NCI-H748 treated with DMSO at 0.1 percent for 48 hours (cell line): Measurements from ENCODE around the gene FAIM2.

Source experiments
- DNase-seq: peaks from one replicate; lab custom pipeline; 2025; lab: John Stamatoyannopoulos, UW

The FAIM2 gene

DNA sequence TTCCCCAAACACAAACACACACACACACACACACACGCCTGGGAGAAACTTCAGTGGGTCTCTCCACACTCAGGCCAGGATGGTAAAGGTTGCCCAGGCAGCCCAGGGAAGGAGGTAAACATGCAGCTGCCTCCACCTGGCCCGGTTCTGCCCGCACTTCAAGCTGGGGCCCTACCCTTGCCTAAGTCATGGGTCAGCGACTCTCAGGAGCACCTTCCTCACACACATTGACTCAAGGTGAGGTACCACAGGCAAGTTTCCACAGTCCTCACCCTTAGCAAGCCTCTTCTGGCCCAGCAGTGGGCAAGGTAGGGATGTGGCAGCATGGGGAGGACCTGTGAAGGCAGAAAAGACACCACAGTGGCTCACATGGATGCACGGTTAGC lies 14.1 kb upstream of the FAIM2 start:
- no peak for DNase-seq

- DNase-seq = no peak
Observed at GRCh38 chr12:49917166-49917787, 13.6 kb upstream of the FAIM2 start.

- DNase-seq = no peak
Observed at GRCh38 chr12:49916129-49916919, 12.6 kb upstream of the FAIM2 start.

GRCh38 chr12:49912345-49913255 lies 8.9 kb upstream of the FAIM2 start:
- no peak for DNase-seq

DNA sequence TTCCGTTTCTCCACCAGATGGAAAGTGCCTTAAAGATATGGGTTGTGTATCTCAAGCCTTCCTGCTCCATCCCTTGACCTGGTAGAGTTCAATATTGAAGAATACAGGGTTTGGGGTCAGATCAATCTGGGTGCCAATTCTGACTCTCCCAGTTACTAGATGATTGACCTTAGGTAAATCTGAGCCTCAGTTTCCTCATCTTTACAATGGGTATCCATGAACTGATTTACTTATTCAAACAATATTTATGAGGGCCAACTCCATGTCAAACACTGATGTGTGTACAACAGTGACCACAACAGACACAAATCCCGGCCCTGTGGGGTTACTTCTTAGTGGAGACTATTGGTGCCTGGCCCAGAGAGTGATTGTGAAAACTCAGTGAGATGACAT lies 7.5 kb upstream of the FAIM2 start:
- DNase-seq = no peak

- no peak for DNase-seq
Observed at GRCh38 chr12:49910331-49911212, 6.9 kb upstream of the FAIM2 start.

DNA sequence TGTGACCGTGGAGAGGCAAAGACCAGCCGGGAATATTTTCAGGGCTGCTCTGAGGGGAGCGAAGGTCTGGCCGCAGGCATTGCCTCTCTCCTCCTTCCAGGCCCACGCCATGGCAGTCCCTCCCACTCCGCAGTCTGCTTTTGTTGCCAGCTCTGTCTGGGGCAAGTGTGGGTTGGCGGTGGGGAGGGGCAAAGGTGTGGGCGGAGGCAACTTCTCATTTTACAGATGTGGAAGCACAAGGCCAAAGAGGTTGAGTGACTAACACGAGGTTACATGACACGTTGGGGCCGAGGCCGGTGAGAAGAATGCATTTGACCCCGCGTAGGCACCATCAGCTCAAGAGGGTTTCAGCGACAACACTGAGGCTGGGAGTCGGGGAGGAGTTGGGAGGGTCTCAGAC lies 6.1 kb upstream of the FAIM2 start:
- DNase-seq = no peak

DNA sequence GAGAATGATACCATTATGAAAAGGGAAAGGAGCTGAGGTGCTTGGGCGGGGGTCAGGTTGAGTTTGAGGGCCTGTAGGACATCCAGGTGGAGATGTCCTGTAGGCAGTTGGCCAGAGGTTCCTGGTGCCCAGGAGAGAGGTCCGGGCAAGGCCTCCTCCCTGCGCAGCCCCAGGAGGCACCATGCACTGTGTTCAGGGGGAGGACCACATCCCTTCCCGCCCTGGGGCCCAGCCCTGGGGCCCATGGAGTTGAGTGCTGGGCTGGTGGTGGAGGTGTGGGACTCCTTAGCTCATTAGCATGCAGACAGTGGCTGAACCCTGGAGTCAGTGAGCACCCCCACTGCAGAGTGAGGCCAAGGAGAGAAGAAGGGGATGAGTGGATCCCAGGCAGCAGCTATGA lies 5.7 kb upstream of the FAIM2 start:
- DNase-seq = no peak

DNA sequence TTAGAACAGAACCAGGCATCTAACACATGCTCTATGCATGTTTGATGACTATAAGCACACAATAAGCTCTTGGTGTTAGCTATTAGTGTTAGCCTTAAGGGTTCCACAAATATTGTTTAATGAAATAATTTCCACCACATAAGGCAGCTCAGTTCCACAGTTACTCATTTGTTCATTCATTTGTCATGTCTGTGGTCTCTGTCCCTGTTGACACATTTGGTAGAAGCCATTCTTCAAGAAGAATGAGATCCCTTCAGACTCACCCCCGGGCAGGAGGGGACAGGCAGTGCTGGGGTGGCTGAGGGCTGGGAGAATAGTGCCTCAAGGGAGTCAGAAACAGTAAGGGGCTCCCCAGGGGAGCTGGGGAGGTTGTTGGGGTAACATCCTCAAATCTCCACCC lies 3.7 kb upstream of the FAIM2 start:
- no peak for DNase-seq

DNA sequence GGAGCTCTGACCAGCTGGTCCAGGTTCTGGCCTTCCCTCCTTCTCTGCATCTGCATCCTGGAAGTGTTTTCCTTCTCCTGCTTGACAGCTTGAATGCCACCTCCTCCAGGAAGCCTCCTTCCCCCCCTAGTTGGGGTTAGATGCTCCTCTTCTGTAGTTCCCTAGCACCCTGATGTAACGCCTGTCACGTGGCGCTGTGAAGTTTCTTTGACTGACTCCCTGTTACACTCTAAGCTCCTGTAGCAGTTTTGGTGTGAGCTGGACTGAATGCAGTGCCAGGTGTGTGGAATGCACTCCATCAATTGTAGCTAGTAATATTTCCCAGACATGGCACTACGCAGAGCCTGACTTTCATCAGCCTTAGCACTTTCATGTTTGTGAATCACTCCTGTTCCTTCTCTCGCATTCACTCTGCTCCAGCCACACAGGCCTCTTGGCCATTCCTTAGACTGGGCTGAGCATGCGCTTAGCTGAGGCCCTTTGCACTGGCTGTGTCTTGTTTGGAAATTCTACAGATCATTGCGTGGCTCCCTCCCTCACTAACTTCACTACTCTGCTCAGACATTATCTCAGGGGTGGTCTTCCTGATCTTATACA lies 2.1 kb upstream of the FAIM2 start:
- DNase-seq = no peak

GRCh38 chr12:49904601-49905000 lies 901 bp upstream of the FAIM2 start:
- no peak for DNase-seq

- DNase-seq = no peak
Observed at GRCh38 chr12:49903351-49903699, 375 bp downstream of the FAIM2 start.

GRCh38 chr12:49902399-49903350 lies 1.0 kb downstream of the FAIM2 start:
- DNase-seq = no peak

- no peak for DNase-seq
Observed at GRCh38 chr12:49901986-49902385, 1.7 kb downstream of the FAIM2 start.

- no peak for DNase-seq
Observed at GRCh38 chr12:49901026-49901425, 2.7 kb downstream of the FAIM2 start.

GRCh38 chr12:49900371-49900770 lies 3.3 kb downstream of the FAIM2 start:
- no peak for DNase-seq

GRCh38 chr12:49899921-49900320 lies 3.8 kb downstream of the FAIM2 start:
- no peak for DNase-seq

GRCh38 chr12:49899286-49899843 lies 4.3 kb downstream of the FAIM2 start:
- no peak for DNase-seq

DNA sequence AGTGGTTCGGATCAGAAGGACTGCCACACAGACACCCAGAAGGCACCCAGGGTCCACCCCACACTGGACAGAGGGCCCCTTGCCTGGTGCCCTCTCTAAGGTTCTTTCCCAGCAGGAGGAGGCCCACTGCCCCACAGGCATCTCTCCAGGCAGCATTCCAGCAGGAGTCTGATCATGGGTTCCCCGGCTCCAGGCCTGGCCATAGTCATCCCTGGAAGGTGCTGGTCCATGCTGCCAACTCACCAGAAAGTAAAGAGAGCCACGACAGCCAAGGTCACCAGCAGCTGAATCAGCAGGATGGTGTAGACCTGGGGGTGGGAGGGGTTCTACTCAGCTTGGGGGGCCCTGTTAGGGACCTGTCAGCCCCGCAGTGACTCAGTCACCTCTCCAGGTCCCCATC lies 6.4 kb downstream of the FAIM2 start:
- no peak for DNase-seq

DNA sequence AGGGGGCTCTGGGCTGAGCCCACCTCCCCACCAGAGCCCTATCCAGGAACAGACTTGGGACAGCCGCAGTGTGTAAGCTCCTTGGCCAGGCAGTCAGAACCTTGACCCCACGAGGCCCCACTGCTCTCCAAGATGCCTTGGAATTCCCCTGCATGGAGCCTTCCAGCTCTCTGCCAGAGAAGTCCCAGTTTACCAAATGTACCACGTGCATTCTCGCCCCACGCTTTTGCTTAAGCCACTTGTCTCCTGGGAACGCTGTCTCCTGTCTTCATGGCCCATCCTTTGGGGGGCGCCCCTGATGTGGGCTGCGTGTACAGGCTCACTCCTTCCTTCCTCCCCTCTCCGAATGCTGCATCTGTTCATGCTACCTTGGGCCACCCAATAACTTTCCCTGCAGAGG lies 7.9 kb downstream of the FAIM2 start:
- DNase-seq = no peak
